Measurements from ENCODE around the gene RBKS. TPM values are rescaled to one million over a fixed set of nuclear protein-coding genes. Genes with fewer than 3 reads are reported as not detected.

The RBKS gene
- total and polyA plus RNA-seq, 2 of the 8 experiments (the other 6 are each of a cell fraction or from before 2014, with no cell fraction given) = 1.1 to 1.5 TPM

GRCh38 chr2:27810455-27810854 lies 79.7 kb downstream of the RBKS start:
- Histone ChIP-seq H3K18ac (ENCODE audit: extremely low read depth, low read length) (no peak overlapping the region), H2BK5ac (ENCODE audit: low read depth, low read length) (no peak overlapping the region), H3K23ac (ENCODE audit: insufficient read length) (no peak overlapping the region), H3K14ac (ENCODE audit: insufficient read length) (no peak overlapping the region), H3K9me3 (ENCODE audit: insufficient read depth in 2 of 2, low read depth in 1 of 2, low read length in 1 of 2) (no peaks in the 10 kb centered on the region), H3K27me3 (replicated peaks in 1 of 4; ENCODE audit: control insufficient read depth in 3 of 4, extremely low read depth in 1 of 4, insufficient read depth in 3 of 4, low read length in 3 of 4) (peaks cover 0 to 1% (median 0%) of the 10 kb centered on the region in 4 experiments; a peak in 1 of 7 replicates), H4K5ac (ENCODE audit: insufficient read length, low read depth, low read length) (no peak overlapping the region), H3K9ac (replicated peaks in 1 of 4; ENCODE audit: extremely low read depth in 1 of 4, low read depth in 3 of 4, low read length in 3 of 4) (no peak overlapping the region), H3K36me3 (ENCODE audit: control insufficient read depth in 2 of 4, insufficient read depth in 4 of 4, low read length in 3 of 4) (no peaks in the 10 kb centered on the region), H2BK120ac (replicated peaks; ENCODE audit: low read depth, low read length) (no peak overlapping the region), H3K79me2 (ENCODE audit: control insufficient read depth in 1 of 2, insufficient read depth in 2 of 2, low read length in 2 of 2) (no peaks in the 10 kb centered on the region), H3K4ac (replicated peaks; ENCODE audit: insufficient read length, low read depth, low read length) (no peak overlapping the region), H3K4me1 (replicated peaks in 1 of 4; ENCODE audit: control insufficient read depth in 3 of 4, insufficient read depth in 4 of 4, low read length in 3 of 4) (no peaks in the 10 kb centered on the region), H4K91ac (replicated peaks; ENCODE audit: insufficient read length, low read length) (no peak overlapping the region), H3K27ac (ENCODE audit: low read depth, low read length) (no peak overlapping the region), H4K20me1 (replicated peaks in 1 of 2; ENCODE audit: control insufficient read depth in 1 of 2, insufficient read depth in 2 of 2, low read length in 2 of 2) (no peaks in the 10 kb centered on the region), H3K79me1 (ENCODE audit: low read depth, low read length) (no peaks in the 10 kb centered on the region), H2BK20ac (ENCODE audit: low read length) (no peak overlapping the region), H2AK5ac (ENCODE audit: low read depth, low read length) (no peak overlapping the region), H3K23me2 (ENCODE audit: low read depth, low read length) (no peaks in the 10 kb centered on the region), H2BK12ac (ENCODE audit: low read depth, low read length) (no peak overlapping the region), H4K8ac (ENCODE audit: extremely low read depth, insufficient read depth, low read length) (no peak overlapping the region), H2BK15ac (ENCODE audit: low read length) (no peak overlapping the region), H2AFZ (ENCODE audit: low read length) (no peak overlapping the region), H3K4me2 (ENCODE audit: insufficient read depth in 1 of 2, low read depth in 2 of 2, low read length in 2 of 2) (no peak overlapping the region), H3K56ac (replicated peaks; ENCODE audit: insufficient read length, low read depth, low read length) (no peak overlapping the region), H3K4me3 (ENCODE audit: extremely low read depth in 1 of 4, insufficient read depth in 2 of 4, low read depth in 3 of 4, low read length in 4 of 4) (no peak overlapping the region)
- DNase-seq (ENCODE audit: low read depth in 1 of 2, low spot score in 2 of 2) (no peak), FAIRE-seq (no peak)
- CTCF ChIA-PET (ENCODE audit: partially characterized antibody) = interaction anchor here (0.7 to 1.4 kb wide), 3 partner anchors 532 to 602 kb away, joined by 3 to 4 read pairs (median 4); no protein-coding TSS in a partner anchor
- WGBS, 2 experiments (ENCODE audit: extremely low coverage in 1 of 2, insufficient coverage in 1 of 2, insufficient read length in 1 of 2, insufficient replicate concordance in 2 of 2, low coverage in 1 of 2, low lambda C conversion rate in 2 of 2, missing lambda C conversion rate in 1 of 2) = 86% methylated on average over 3 of the region's 3 CpGs; no CpG with 5 or more reads in 1 of the 2 experiments
- POLR2A ChIA-PET (ENCODE audit: partially characterized antibody) = interaction anchor here (0.5 to 1.4 kb wide), 3 partner anchors 36 to 580 kb away, joined by 3 read pairs; no protein-coding TSS in a partner anchor
- TF ChIP-seq RAD21 (IDR thresholded peaks at IDR 0.05 in 1 of 2, conservative IDR thresholded peaks at IDR 0.05 in 1 of 2; ENCODE audit: low read depth in 2 of 2, low read length in 2 of 2) (no peak), HDAC6 (IDR thresholded peaks at IDR 0.05; ENCODE audit: low read depth, low read length) (no peak), KDM4A (IDR thresholded peaks at IDR 0.05; ENCODE audit: low read depth, low read length, severe bottlenecking) (no peak), RBBP5 (IDR thresholded peaks at IDR 0.05; ENCODE audit: borderline replicate concordance, low read depth, low read length) (no peak)
- TF ChIP-seq, protein P1, sequence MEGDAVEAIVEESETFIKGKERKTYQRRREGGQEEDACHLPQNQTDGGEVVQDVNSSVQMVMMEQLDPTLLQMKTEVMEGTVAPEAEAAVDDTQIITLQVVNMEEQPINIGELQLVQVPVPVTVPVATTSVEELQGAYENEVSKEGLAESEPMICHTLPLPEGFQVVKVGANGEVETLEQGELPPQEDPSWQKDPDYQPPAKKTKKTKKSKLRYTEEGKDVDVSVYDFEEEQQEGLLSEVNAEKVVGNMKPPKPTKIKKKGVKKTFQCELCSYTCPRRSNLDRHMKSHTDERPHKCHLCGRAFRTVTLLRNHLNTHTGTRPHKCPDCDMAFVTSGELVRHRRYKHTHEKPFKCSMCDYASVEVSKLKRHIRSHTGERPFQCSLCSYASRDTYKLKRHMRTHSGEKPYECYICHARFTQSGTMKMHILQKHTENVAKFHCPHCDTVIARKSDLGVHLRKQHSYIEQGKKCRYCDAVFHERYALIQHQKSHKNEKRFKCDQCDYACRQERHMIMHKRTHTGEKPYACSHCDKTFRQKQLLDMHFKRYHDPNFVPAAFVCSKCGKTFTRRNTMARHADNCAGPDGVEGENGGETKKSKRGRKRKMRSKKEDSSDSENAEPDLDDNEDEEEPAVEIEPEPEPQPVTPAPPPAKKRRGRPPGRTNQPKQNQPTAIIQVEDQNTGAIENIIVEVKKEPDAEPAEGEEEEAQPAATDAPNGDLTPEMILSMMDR (IDR thresholded peaks at IDR 0.05; ENCODE audit: control extremely low read depth in 1 of 3, insufficient read depth in 1 of 3, low read depth in 1 of 3, low read length in 3 of 3) = no peak

Measured in H1 (cell line).